ENCODE measurements around the gene AKAP11. TPM values are rescaled to one million over a fixed set of nuclear protein-coding genes. Genes with fewer than 3 reads are reported as not detected.

AKAP11 gene
- 35.6 and 36.1 TPM in 2 replicates for total RNA-seq

GRCh38 chr13:42272115-42272803 lies at the start of gene AKAP11:
AKAP11 (plus strand) TSS chr13:42272152; CDS start chr13:42286349, 14,197 bp downstream.

Other genes with a start within 250 kb of the AKAP11 start
- gene DGKH, start 223.5 kb upstream of the AKAP11 start, total RNA-seq: 12.5 and 18.7 TPM in 2 replicates

Data from uterine smooth muscle cell (primary cell).